Cardiac septum (tissue), 1 donor: ENCODE data around the gene ELP5. TPM values are rescaled to one million over a fixed set of nuclear protein-coding genes. Genes with fewer than 3 reads are reported as not detected.

Source experiments
- DNase-seq: peaks from one replicate; pipeline ENCODE4 v3.0.0-alpha.2; 2020; ENCODE audit warnings: low spot score
- intact Hi-C: fragments of 100-400 bp; cut with DNase I; formaldehyde crosslinking; loops from one replicate; pipeline ENCODE4 v1.14.0; 2022
- total RNA-seq: library from RNA; stranded (reverse); fragmentation: NEBNext Ultra II Directional; extraction: Animal tissue kit (Norgen Biotek cat#: 25700); gene quantifications from one replicate; pipeline ENCODE4 v1.2.1, GENCODE V29; 2021
- donor health status: DM: no; HTN: no; CAD: no.

ELP5 gene
- total RNA-seq, 1 donor from 2014 or later, result 57.5 TPM

DNA sequence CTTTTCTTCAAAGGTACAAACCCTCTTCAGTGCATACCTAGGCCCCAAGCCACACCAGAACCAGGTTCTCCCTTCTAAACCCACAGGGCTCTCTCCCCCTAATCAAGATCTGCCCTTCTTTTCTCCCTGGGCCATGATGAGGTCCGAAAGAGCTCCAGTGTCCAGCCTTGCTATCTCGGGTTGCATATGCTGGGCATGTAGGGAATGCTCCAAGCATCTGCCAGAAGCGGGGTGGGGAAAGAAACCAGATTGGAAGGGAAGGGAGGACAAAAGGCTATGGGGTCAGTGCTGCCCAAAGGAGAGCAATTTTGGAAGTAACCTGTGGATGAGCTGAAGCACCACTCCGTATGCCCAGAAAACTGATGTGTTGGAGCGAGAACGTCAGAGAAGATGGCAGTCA, 2.8 kb upstream of the ELP5 start:
- DNase-seq, result no peak
- intact Hi-C loops, result no loop called here

DNA sequence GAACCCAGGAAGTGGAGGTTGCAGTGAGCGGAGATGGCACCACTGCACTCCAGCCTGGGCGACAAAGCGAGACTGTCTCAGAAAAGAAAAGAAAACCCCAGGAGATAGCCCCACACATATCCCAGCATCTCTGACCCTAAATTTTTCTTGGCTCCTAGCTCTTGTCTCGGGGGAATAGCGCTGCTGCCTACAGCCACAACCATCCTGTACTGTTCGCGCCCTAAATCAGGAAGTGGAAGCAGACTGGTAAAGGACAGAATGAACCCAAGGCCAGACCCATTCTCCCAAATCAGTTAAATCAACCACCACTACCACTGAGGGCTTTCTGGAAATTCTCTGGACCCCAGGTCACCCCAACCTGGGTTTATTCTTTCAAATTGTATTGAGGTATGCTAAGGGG, 2.2 kb upstream of the ELP5 start:
- DNase-seq, result no peak
- intact Hi-C loops, result loop anchor here (5.0 kb wide), 1 partner anchor 322 kb away; no protein-coding TSS in a partner anchor

DNA sequence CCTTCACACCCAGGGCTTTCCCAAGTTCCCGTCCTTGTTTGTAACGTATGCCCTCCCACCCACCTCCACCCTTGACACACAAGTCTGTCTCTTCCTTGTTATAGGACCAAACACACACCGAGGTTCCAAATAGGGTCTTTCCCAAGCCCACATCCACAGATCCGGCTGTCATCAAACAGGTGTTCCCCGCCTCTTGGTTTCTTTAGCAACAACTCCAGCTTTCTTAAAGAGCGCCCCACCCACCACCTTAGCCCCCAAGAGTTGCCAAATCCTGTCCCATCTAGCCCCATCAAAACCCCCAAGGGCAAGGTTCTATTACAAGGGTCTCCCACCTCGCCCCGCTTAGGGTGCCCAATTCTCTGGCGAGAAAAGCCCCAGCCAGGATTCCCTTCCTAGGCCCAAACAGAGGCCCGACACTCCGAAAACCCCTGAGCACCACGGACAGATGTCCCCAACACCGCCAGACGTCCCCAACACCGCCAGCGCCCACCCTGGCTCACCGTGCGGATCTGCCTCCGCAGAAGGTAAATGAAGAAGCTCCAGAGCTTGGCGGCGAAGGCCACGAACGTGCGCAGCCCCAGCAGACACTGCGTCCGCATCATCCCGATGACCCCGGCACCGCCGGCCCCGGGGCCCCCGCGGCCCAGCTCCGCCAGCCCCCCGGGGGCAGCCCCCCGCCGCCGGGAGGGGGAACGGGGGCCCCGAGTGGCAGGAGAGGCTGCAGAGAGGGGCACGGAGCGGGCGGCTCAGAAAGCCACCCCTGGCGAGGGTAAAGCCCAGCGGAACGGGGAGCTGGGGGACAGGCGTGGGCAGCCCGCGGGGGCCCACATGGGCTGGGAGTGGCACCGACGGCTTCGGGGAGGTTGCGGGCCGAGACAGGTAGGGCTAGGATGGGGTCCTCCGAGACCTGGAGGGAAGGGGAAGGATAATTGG, 1.1 kb upstream of the ELP5 start:
- DNase-seq, result no peak
- intact Hi-C loops, result loop anchor here (5.0 kb wide), 1 partner anchor 321 kb away; no protein-coding TSS in a partner anchor

GRCh38 chr17:7251661-7252175, 297 bp upstream of the ELP5 start, which contains the start of gene CTDNEP1:
TSS of gene CTDNEP1 (minus strand) at chr17:7251734. CDS start at chr17:7251296, 438 bp downstream.
- intact Hi-C loops, result loop anchor here (1.0 to 5.0 kb wide), 3 partner anchors 12 to 321 kb away; partner anchors contain the start of genes PHF23 and SLC2A4

DNA sequence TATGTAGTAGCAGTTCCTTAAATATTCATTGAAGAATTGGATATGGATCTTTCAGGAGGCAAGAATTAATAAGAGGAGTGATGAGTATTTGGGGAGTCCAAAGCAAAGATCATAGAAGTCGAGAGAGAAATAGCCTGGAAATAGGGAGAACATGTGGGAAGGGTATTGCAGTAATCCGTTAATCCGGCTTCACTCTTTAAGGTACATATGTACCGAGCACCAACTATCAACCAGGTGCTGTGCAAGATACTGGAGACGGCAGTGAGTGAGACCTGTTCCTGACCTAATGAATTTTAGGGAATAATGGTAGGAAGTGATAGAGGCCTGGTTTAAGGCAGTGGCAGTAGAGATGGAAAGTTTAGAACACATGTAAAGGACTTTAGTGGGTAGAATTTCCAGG, 1.1 kb downstream of the ELP5 start:
- no peak for DNase-seq
- intact Hi-C loops, result loop anchor here (5.0 kb wide), 1 partner anchor 319 kb away; no protein-coding TSS in a partner anchor

More at GRCh38 chr17:7251661-7252175, 297 bp upstream of the ELP5 start, which contains the start of gene CTDNEP1:
- peak; percentile 100 for DNase-seq

DNA sequence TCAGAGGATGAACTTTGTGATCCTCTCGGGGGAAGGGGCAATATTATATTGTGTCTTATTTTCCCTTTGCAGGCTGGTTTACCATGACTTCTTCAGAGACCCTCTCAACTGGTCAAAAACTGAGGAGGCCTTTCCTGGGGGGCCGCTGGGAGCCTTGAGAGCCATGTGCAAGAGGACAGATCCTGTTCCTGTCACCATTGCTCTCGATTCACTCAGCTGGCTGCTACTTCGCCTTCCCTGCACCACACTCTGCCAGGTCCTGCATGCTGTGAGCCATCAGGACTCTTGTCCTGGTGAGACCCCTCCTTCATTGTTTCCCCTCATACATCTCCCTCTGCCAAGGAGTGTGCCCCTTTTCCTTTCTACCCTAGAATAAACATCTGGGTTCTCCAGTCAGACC, 2.5 kb downstream of the ELP5 start:
- intact Hi-C loops, result loop anchor here (5.0 kb wide), 1 partner anchor 318 kb away; no protein-coding TSS in a partner anchor
- no peak for DNase-seq

- intact Hi-C loops, result no loop called here
- DNase-seq, result no peak
Measured at GRCh38 chr17:7256766-7257456, 4.9 kb downstream of the ELP5 start.

DNA sequence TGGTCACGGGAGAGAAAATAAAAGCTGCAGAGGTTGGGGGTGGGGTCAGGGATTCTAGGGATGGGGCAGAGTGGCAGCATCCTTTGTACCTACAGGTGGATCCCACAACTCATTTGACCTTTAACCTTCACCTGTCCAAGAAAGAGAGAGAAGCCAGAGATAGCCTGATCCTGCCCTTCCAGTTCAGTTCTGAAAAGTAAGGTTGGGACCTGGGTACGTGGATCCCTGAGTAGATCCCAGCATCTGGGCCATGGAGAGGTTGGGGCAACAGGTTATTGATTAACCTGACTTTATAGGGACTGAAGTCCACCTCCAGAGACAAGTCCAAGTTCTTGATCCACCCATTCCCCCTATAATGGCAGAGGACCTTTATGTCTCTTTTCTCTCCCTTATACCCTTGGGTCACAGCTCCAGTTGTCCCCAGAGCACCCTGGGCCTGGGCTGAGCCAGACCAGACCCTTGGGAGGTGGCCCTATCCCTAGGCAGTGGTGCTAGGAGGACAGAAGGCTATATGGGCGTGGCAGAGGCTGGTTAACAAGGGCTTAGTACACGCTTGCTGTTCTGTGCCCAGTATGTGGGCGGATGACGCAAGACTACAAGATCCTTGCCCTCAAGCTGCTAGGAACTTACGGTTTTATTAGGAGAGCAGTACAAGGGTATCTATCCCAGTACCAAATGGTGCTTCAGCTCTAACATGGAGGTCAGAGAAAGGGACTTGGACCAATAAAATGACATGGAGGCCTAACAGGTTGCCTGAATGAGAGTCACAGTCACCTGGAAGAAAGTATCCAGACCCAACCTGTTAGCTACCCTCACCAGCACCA, 6.9 kb downstream of the ELP5 start:
- intact Hi-C loops, result no loop called here
- no peak for DNase-seq

GRCh38 chr17:7259555-7259889, 7.5 kb downstream of the ELP5 start:
- intact Hi-C loops, result no loop called here
- DNase-seq, result no peak

- no peak for DNase-seq
- intact Hi-C loops, result no loop called here
Measured at GRCh38 chr17:7260151-7260550, 8.1 kb downstream of the ELP5 start.

DNA sequence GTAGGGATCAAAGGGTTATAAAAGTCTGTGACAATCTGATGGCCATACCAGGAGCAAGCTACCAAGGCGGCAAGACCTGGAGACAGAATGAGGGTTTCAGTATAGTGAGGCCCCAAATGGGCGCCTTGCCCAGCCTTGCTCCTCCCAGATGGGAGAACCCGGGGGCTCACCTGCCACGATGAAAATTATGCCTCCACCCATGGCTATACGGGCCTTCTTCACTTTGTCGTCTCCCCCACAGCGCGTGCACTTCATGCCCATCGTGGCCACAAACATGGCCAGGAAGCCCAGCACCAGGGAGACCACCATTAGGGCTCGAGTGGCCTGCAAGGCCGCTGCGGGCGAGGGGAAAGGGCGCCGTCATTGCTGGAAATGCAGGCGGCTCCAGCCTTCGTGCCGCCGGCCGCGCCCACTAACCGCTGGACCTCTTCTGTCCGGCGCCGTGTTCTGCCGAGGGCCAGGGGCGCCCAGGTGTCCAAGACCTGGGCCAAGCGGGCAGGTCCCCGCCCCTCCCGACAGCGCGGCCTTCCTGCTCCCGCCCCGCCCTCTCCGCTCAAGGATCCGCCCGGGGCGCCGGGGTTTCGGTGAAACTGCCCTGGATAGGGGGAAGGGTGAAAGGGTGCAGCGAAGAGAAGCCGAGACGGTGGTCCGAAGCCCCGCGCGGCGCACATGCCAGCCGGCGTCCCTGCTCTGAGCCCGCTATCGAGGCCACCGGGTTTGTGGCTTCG, 8.8 kb downstream of the ELP5 start:
- intact Hi-C loops, result no loop called here
- DNase-seq, result no peak

DNA sequence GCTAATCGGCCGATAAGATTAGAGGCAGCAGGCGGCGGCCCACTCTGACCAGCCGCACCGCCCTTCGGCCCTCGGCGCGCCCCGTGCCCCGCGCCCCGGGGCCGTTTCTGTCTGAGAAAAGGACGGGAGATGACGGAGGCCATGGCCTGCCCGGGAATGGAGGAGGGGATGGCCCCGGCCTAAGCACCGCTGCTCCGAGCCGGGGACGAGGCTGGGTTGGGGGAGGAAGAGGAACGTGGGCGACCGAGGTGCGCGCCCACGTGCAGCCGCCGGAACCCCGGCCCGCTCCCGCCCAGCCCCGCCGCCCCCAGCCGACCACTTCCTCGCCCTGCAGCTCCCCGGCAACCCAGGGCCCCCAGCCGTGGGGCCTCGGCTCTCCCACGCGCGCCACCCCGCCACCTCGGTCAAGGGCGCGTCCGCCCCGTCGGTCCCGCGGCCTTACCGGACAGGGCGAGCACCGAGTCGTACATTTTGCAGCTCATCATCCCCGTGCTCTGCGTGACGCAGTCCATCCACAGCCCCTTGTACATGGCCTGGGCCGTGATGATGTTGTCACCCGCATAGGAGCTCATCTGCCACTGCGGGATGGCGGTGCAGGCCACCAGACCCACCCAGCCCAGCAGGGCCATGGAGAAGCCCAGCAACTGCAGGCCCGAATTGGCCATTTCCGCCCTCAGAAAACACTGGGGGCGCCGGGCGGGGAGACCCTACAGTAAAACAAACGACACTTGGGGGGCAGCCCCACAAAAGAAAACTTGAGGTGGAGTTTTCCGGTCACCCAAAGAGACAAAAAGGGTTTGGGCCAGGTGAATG, 9.6 kb downstream of the ELP5 start:
- intact Hi-C loops, result no loop called here
- no peak for DNase-seq

DNA sequence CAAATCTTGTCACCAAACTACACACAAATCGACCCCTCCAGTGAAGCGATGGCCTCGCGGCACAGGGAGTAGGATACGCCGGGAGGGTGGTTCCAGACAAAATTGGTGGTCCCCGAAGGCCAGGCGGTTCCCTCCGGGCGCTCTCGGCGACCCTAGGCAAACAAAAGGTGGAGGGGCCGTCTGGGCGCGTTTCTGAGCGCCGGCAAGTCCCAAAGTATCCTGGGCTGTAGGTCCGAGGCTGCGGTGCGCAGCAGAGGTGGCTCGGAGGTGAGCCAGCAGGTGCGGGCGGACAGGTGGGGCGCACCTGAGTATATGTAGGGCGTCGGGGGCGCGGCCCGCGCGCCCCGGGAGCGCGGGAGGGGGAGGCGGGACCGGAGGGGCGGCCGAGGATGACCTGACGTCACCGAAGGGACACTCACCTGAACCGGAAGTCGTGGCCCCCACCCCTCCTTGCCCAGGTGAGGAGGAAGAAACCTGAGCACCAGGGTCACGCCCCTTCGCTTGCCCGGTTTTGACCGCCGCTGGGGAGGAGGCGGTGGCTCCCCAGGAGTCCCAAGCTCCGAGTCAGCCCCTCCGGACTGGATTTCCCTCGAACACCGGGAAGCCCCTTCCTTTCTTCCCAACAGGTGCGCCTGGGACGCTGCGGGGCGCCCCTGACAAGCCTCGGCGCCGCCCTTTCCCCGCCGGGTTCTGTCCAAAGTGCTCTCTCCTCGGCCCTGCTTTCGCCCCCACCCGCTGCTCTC, 10.3 kb downstream of the ELP5 start, which contains the start of gene CLDN7:
CLDN7 (minus strand) TSS at position 287 of the 743 bp plus-strand sequence. CDS start 435 bp downstream, outside the sequence.
- intact Hi-C loops, result no loop called here
- DNase-seq, result no peak

DNA sequence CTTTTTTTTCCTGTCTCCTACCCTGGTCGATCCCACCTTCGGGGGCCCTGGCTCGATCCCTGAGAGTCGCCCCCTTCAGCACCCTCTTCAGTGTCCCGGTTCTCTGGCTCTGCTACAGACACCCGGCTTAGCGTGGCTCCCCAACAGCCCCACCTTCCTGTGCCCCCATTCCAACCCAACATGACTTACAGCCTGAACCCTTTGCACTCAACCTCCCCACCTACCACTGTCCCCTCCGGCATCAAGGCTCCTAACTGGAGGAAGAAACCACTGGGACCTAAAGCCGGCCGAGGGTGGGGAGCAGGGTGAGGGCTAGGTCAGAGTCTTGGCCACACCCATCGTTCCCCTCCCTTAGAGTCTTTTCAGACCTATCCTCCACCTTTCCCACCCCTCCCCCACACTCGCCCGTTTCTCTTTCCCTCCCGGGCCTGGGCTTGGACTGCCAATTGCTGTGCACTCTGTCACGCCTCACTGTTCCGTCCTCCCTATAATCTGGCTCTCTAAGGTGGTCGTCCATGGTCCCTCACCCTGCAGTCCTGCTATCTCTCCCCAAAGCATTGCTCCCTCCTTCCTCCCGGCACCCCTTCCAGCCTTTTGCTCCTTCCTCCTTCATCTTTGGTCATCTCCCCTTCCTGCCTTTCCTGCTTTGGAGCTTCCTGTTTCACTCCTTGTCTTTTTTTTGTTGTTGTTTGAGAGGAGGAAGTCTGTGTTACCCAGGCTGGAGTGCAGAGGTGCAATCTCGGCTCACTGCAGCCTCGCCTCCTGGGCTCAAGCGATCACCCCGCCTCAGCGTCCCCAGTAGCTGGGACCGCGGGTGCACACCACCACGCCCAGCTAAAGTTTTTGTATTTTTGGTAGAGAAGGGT, 11.2 kb downstream of the ELP5 start:
- intact Hi-C loops, result no loop called here
- no peak for DNase-seq

DNA sequence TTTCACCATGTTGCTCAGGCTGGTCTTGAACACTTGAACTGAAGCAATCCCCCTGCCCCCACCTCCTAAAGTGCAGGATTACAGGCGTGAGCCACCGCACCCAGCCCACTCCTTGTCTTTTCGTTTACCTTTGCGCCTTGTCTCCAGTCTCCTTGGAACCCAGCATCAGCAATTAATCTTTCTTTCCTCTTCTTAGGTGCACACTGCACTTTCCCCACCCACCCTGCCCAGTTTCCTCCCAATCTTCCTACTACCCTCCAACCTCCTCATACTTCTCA, 11.7 kb downstream of the ELP5 start:
- DNase-seq, result no peak
- intact Hi-C loops, result no loop called here

DNA sequence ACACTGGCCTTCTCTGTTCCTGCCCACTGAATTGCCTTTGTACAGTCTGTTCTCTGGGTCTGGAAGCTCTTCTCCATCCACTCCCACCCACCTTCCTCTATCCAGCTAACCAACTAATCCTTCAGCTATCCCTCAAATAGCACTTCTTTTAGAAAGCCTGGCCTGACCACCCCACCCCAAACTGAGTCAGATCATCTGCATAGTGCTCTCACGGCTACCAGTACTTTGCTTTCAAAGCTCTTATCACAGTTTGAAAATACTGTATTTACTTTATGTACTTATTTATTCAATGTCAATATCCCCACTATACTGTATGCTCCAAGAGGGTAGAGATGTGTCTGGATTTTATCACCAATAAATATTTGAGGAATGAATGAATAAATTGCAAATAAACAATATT, 14.8 kb downstream of the ELP5 start:
- DNase-seq, result no peak
- intact Hi-C loops, result no loop called here
